ENCODE results near the gene CHI3L1.

CHI3L1 gene

GRCh38 chr1:203168991-203169390 is 17.5 kb downstream of the CHI3L1 start:
- no peak for DNase-seq (ENCODE audit: low read depth)

DNA sequence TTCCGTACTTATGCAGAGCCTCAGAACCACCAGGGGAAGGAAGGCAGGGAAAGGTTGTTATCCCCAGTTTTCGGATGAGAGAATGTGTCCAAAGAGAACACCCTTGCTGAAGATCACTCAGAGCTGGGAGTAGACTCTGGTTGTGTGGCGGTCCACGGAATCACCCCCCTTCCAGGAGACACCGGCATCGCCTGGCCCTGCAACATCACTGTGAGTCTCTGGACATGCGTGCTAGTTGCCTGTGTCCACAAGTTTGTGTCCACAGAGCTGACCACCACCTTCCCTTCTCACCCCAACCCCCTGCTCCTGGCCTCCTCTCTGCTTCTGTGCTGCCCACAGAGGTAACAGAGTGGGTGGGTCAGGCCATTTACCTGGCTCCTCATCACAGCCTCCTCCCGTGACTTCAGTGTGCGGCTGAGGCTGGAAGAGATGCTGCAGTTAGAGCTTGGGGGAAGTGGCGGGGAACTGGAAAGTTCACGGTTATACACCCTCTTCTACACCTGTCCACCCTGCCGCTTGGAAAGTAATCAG is 18.2 kb downstream of the CHI3L1 start:
- DNase-seq (ENCODE audit: low read depth) = no peak

DNA sequence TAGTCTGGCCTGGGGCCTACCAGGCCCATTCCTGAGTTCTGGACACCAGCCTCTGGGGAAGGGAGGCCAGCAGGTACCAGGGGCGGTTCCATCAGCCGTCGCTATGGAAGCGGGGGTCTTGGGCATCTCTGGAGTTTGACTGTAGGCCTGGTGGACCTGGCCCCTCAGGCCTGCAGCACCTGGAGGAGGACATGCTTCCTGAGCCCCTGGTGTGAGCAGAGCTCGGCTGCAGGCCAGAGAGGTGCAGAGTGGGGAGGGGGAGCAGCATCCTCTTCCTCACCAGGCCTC is 18.6 kb downstream of the CHI3L1 start:
- no peak for DNase-seq (ENCODE audit: low read depth)

DNA sequence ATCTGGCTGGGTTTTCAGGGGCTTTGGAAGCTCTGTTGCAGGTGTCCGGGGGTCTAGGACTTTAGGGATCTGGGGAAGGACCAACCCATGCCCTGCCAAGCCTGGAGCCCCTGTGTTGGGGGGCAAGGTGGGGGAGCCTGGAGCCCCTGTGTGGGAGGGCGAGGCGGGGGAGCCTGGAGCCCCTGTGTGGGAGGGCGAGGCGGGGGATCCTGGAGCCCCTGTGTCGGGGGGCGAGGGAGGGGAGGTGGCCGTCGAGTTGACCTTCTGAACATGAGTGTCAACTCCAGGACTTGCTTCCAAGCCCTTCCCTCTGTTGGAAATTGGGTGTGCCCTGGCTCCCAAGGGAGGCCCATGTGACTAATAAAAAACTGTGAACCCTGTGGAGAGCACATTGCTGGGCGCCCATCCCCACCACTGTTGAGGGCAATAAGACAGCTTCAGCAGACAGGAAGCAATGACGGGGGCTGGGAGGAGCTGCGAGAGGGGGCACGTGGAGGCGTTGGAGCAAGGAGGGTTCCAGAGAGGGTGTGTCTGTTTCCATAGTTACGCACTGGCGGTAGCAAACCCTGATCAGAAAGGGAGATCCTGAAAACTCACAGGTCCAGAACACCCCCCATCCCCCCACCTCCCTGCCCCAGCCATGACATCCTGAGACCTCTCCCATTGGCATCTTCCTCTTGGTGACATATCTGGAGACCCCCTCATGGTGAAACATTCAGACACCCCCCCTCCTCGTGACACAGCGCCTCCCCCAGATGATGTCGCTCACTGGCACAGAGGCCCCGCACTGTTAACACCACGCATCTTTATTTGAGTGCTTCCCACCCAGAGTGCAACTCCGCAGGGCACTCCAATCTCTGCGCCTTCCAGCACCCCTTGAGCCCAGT is 19.2 kb downstream of the CHI3L1 start:
- DNase-seq (ENCODE audit: low read depth) = no peak

GRCh38 chr1:203166192-203166940 is 20.1 kb downstream of the CHI3L1 start:
- no peak for DNase-seq (ENCODE audit: low read depth)

DNA sequence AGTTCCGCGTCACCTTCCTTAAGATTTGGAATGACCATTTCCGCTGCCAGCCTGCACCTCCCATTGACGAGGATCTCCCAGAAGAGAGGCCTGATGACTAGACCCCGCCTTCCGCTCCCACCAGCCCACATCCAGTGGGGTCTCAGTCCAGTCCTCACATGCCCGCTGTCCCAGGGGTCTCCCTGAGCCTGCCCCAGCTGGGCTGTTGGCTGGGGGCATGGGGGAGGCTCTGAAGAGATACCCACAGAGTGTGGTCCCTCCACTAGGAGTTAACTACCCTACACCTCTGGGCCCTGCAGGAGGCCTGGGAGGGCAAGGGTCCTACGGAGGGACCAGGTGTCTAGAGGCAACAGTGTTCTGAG is 20.7 kb downstream of the CHI3L1 start:
- no peak for DNase-seq (ENCODE audit: low read depth)

DNA sequence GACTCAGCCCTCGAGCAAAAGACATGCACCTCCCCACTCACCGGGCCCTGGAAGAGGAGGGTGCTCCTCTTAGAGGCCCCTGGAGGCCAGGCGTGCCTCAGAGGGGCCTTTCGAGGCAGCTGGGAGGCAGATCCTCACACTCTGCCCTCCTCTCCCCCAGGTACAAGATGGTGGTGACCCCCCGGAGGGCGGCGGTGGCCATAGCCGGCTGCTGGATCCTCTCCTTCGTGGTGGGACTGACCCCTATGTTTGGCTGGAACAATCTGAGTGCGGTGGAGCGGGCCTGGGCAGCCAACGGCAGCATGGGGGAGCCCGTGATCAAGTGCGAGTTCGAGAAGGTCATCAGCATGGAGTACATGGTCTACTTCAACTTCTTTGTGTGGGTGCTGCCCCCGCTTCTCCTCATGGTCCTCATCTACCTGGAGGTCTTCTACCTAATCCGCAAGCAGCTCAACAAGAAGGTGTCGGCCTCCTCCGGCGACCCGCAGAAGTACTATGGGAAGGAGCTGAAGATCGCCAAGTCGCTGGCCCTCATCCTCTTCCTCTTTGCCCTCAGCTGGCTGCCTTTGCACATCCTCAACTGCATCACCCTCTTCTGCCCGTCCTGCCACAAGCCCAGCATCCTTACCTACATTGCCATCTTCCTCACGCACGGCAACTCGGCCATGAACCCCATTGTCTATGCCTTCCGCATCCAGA is 21.3 kb downstream of the CHI3L1 start:
- no peak for DNase-seq (ENCODE audit: low read depth)

DNA sequence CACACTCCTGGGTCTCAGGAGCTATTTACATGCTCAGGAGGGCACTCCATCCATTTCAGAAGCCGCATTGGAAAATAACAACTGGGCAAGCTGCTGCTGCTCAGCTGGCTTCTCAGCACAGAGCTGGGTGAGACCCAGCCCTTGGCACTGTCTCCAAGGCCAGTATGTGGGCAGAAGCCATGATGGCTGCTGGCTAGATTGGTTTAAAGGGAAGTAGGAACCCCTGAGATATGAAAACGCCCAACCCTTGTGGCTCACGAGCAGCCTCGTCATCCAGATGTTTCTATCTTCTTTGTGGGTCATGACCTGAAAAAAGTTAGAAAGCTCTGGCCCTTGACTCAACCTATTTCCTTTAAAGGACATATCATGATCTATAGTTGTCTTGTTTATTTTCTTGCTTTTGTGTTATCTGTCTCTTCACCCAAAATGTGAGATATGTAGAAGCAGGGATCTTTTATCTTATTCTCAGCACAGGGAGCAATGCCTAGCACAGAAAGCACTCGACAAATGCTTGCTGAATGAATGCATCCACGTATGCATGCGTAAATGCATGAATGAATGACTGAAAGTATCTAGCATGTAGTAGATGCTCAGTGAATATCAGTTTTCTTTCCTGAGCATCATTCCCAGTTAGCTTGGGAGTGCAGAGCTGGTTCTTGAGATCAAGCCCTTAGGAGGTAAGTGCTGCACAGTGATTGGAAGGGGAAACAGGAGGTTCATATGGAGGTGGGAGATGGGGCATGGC is 22.4 kb downstream of the CHI3L1 start:
- no peak for DNase-seq (ENCODE audit: low read depth)

DNA sequence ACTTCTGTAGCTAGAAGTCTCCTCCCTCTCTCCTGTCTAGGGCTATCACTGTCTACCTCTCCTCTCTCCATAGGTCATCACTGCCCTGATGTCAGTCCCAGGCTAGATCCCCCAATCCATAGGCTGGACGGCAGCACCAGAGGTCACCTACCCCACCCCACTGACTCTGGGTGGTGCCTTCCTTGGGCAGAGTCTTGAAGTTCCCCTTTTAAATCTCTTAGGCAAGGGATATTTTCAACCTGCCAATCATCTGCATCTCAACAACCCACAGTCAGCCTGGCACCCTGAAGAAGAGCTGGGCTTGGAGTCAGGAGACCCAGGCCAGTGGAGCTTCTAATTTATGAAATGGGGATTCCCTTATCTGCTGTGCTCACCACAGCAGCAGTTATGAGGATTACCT is 24.1 kb downstream of the CHI3L1 start:
- DNase-seq (ENCODE audit: low read depth) = no peak

- no peak for DNase-seq (ENCODE audit: low read depth)
These were observed 24.8 kb downstream of the CHI3L1 start for GRCh38 chr1:203161703-203162102.

DNA sequence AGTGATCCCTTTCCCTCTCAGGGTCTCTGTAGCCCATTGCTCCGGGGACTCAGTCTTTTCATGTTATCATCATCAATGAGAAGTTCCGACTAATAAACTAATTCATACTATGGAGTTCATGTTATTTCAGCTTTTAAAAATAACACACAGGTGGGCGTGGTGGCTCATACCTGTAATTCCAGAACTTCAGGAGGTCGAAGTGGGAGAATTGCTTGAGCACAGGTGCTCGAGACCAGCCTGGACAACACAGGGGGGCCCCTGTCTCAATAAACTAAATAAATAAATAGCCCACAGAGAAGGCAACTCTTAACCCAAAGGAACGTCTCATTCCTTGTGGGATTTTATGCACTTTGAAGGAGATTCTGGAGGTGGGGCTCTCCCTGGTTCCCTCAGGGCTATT is 25.3 kb downstream of the CHI3L1 start:
- no peak for DNase-seq (ENCODE audit: low read depth)

GRCh38 chr1:203159844-203160243 is 26.7 kb downstream of the CHI3L1 start:
- no peak for DNase-seq (ENCODE audit: low read depth)

DNA sequence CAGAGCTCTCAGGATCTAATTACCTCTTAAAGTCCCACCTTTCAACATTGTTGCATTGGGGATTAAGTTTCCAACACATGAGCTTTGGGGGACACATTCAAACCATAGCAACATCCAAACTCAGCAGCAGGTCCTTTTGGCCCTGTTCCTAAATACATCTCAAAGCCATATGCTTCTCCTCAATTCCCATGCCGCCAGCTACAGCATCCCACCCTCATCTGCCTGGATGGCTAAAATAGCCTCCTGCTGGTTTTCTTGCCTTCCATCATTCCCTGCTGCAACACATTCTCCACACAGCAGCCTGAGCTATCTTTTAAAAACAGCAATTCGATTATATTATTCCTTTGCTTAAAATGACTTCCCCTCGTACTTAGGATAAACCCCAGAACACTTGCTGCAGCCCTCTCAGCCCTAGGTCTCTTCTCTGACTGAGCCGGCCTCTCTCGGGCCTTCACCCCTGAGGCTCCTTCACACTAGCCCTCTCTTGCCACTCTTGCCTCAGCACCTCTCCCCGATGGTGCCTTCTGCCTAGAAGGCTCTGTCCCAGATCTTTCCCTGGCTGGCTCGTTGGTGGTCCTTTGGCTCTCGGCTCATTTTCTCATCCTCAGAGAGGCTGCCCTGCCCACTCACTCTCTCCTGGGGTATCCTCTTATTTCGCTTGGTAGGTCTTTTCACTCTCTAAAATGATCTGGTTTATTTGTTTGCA is 27.4 kb downstream of the CHI3L1 start:
- DNase-seq (ENCODE audit: low read depth) = no peak

- DNase-seq (ENCODE audit: low read depth) = no peak
These were observed 28.1 kb downstream of the CHI3L1 start for GRCh38 chr1:203158423-203158822.

DNA sequence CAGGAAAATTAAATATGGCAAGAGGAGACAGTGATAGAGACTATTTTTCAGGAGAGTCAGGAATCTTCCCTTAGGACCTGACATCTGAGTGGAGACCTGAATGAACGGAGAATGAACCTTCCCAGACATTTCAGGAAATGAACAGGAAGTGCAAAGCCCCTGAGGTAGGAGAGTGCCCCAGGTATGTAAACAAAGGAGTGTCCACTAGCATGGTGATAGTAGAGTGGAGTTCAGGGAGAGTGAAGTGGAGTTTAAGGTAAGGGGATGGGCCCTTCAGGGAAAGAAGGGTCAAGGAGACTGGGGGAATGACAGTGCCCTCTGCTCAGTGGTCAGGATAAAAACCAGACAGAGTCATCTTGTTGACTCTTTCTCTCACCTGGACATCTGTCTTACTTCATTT is 30.2 kb downstream of the CHI3L1 start:
- no peak for DNase-seq (ENCODE audit: low read depth)

DNA sequence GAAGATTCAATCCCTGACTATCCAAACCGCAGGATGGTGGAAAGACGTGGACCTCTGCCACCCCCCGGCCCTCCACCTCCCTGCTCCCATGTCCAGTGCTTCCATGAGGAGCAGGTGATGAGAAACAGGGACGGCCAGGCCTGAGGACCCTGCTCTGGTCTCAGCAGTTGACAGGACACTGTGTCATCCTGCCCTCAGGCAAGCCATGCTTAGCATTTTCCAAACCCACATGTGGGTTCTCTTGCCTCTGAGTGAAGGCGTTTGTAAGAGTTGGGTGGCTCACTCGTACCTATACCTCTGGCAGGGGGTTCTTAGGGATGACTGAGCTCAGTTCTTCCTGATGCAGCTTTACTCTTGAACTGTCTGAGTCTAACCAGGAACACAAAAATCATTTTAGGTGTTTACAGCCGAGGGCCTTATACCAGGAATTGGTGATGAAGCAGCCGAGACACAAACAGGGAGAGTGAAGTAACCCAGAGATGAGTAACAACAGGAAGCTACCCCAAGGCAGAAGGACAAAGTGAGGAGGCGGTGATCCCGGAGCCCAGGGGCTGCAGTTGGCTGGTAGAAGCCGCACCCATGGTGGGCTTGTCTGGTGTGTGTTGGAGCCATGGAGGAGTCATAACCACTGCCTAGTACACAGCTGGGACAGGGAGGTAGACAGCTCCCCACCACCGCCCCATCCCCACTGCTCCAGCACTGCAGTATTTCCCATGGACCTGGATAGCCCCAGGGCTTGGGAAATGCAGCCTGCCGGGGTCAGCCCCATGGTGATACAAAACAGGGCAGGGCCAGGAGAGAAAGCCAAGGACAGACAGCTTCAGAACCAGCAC is 32.3 kb downstream of the CHI3L1 start:
- no peak for DNase-seq (ENCODE audit: low read depth)

DNA sequence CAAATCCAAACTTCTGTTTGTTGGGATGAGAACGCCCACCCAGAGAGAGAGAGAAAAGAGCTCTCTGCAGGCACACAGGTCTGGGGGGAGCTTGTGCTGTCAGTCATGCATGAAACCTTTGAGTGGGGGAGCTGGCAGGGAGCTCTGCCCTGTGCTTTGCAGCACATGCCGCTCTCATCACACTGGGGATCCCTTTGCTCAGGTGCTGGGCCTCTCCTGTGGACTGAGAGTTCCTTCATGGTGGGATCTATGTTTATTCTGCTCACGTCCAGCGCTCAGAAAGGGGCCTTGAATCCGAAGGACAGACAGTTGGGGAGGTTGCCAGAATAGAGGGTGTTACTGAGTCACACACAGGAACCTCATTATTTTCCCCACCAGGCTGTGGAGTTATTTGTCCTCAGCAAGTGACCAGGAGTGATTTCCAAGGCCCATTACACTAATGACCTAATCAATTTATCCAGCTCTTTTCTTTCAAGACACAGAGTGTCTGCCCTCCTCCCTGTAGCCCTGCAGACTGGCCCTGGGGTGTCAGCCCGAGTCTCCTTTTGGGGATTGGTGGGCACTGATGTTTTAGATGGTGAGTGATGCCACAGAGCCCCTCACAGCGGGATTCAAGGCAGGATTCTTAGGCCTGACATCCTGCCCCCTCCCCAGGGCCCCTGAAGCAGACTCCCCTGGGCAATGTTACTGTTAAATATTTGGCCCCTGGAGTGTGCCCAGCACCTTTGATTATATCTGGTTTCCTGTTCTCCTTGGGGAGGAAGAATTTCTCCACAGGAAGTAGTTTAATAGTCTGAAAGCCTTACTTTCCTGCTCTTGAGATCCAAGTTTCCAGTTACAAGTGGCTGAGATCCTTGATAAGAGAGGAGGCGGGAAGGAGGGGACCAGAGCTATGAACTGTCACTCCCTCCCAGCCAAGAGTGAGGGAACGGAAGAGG is 33.2 kb downstream of the CHI3L1 start:
- DNase-seq (ENCODE audit: low read depth) = no peak

- DNase-seq (ENCODE audit: low read depth) = no peak
These were observed 34.1 kb downstream of the CHI3L1 start for GRCh38 chr1:203152158-203153034.

Measured in stimulated activated CD8-positive, alpha-beta memory T cell treated with anti-CD3 and anti-CD28 coated beads, Interleukin-15, amount 100 ng/mL, for 1 hour (primary cell).